Suprapubic skin (tissue), 4 donors: ENCODE data around the gene MTMR6. TPM values are rescaled to one million over a fixed set of nuclear protein-coding genes. Genes with fewer than 3 reads are reported as not detected.

Source experiments
- DNase-seq, 2 donors: peaks; one replicate each; pipeline ENCODE4 v3.0.0-alpha.2; 2019; ENCODE audit warnings: low spot score in 2 of 2
- H3K27ac ChIP-seq: fragments of 200-600 bp; sonication (generic); one replicate; pipeline ENCODE4 v1.5.1; 2019
- H3K27me3 ChIP-seq: fragments of 200-600 bp; sonication (generic); one replicate; pipeline ENCODE4 v1.5.1; 2019
- H3K36me3 ChIP-seq: fragments of 200-600 bp; sonication (generic); one replicate; pipeline ENCODE4 v1.5.1; 2019
- H3K4me1 ChIP-seq: fragments of 200-600 bp; sonication (generic); one replicate; pipeline ENCODE4 v1.5.1; 2019
- H3K4me3 ChIP-seq: fragments of 200-600 bp; sonication (generic); one replicate; pipeline ENCODE4 v1.5.1; 2019; ENCODE audit warnings: mild to moderate bottlenecking
- H3K9me3 ChIP-seq: fragments of 200-600 bp; sonication (generic); one replicate; pipeline ENCODE4 v1.5.1; 2019
- CTCF ChIP-seq, 2 donors: fragments of 200-600 bp in 1 of 2; fragments of 450-650 bp in 1 of 2; sonication (generic) in 1 of 2; IDR thresholded peaks; one replicate each; pipeline ENCODE4 v1.5.1; 2016 to 2019; ENCODE audit warnings: antibody characterized with exemption in 2 of 2, mild to moderate bottlenecking in 1 of 2, moderate library complexity in 1 of 2
- EP300 ChIP-seq: sonication (generic); formaldehyde crosslinking; IDR thresholded peaks from one replicate; pipeline ENCODE4 v1.6.1; 2017; ENCODE audit warnings: antibody characterized with exemption
- POLR2A ChIP-seq, 2 donors: fragments of 450-650 bp; IDR thresholded peaks; one replicate each; pipeline ENCODE4 v1.6.1; 2017; ENCODE audit warnings: antibody characterized with exemption in 2 of 2, mild to moderate bottlenecking in 2 of 2, moderate library complexity in 2 of 2
- POLR2AphosphoS5 ChIP-seq, 3 donors: sonication (generic); formaldehyde crosslinking; IDR thresholded peaks; one replicate each; pipeline ENCODE4 v1.6.1; 2017; ENCODE audit warnings: antibody characterized with exemption in 3 of 3
- WGBS: methylation state at CpG from one replicate; pipeline ENCODE4 v1.1.5; 2018; 5-methylcytosine and 5-hydroxymethylcytosine counted together
- total RNA-seq, 4 donors: library from RNA; depleted of rRNA; stranded (reverse); fragments of >200 nt; gene quantifications; one replicate each; pipeline ENCODE4 v1.1.0, GENCODE V29; 2016

MTMR6 gene
- total RNA-seq, 4 donors from 2014 or later, result 11.0 to 14.3 (median 12.1) TPM

DNA sequence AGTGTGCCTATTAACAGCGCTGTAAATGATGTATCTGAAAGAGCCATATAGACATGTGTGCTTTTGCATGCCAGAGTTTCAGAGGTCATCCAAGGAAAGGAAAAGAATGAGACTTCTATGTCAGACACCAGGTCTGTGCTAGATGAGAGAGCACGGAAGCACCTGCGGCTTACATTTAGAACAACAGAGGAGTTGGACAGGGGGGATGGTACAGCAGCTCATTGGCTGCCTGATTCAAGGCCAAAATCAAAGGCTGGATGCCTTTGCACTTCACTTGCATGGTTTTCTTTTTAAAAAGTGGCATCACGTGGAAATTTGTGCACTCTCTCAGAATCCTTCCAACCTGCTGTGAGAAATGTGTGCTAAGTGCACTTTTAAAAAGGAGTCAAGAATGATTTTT, 82.4 kb downstream of the MTMR6 start:
- Histone ChIP-seq H3K27ac (no peak overlapping the region), H3K27me3 (no peaks in the 10 kb centered on the region), H3K4me3 (no peak overlapping the region), H3K9me3 (no peaks in the 10 kb centered on the region), H3K36me3 (no peaks in the 10 kb centered on the region), H3K4me1 (no peaks in the 10 kb centered on the region)
- TF ChIP-seq POLR2A (IDR thresholded peaks at IDR 0.05) (no peak), EP300 (no peak), CTCF (IDR thresholded peaks at IDR 0.05) (no peak), POLR2AphosphoS5 (IDR thresholded peaks at IDR 0.05) (no peak)
- no peak for DNase-seq
- 77% methylated on average over 4 of the region's 4 CpGs for WGBS

DNA sequence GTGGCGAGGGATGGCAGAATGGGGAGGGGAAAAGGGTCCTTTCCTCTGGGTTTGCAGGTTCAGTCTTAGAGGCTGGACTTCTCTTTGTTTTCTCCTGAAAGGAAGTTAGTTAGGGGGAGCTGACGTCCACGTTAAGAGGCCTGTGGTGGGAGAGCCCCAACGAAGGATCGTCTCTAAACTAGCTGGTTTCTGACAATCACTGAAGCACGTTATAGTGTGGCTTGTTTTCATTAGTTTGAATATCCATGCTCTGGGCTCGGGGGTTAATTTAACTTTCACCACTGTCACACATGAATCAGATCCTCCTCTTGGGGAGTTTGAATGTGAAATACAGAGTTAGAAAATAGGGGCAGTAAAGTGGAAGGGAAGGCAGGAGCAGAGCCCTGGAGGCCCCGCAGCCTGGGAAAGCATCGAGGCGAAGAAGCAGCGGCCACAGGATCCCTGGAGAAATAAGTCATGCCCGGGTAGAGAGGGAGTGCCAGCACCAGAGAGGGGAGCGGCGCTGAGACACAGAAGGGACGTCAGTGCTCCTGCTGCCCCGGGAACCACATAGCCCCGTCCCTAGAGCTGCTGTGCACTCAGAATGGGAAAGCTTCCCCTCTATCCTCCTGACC, 84.1 kb downstream of the MTMR6 start:
- Histone ChIP-seq H3K27ac (no peak overlapping the region), H3K27me3 (no peaks in the 10 kb centered on the region), H3K36me3 (no peaks in the 10 kb centered on the region), H3K4me1 (peaks cover under 1% of the 10 kb centered on the region), H3K4me3 (no peak overlapping the region), H3K9me3 (no peaks in the 10 kb centered on the region)
- no peak for DNase-seq
- TF ChIP-seq POLR2A (IDR thresholded peaks at IDR 0.05), result no peak
- whole genome bisulfite sequencing, result 57% methylated on average over 17 of the region's 17 CpGs

GRCh38 chr13:25200783-25201182, 86.5 kb downstream of the MTMR6 start:
- WGBS, result 74% methylated on average over 4 of the region's 4 CpGs
- DNase-seq, result no peak
- Histone ChIP-seq H3K27me3 (no peaks in the 10 kb centered on the region), H3K4me1 (peaks cover 3% of the 10 kb centered on the region), H3K36me3 (no peaks in the 10 kb centered on the region), H3K9me3 (no peaks in the 10 kb centered on the region), H3K27ac (no peak overlapping the region), H3K4me3 (no peak overlapping the region)
- TF ChIP-seq CTCF (IDR thresholded peaks at IDR 0.05) (no peak), POLR2AphosphoS5 (IDR thresholded peaks at IDR 0.05) (no peak)

GRCh38 chr13:25198647-25199046, 88.6 kb downstream of the MTMR6 start:
- TF ChIP-seq EP300 (no peak), CTCF (IDR thresholded peaks at IDR 0.05) (no peak), POLR2AphosphoS5 (IDR thresholded peaks at IDR 0.05) (no peak), POLR2A (IDR thresholded peaks at IDR 0.05) (no peak)

GRCh38 chr13:25196971-25197370, 90.3 kb downstream of the MTMR6 start:
- no peak overlapping the region for H3K4me3 ChIP-seq
- H3K36me3 ChIP-seq, result no peaks in the 10 kb centered on the region
- WGBS, result 87% methylated on average over 11 of the region's 11 CpGs
- no peak for DNase-seq
- no peak for TF ChIP-seq POLR2A (IDR thresholded peaks at IDR 0.05)
- no peak for TF ChIP-seq POLR2AphosphoS5 (IDR thresholded peaks at IDR 0.05)
- TF ChIP-seq EP300, result no peak
- H3K4me1 ChIP-seq, result peaks cover 3% of the 10 kb centered on the region
- no peak overlapping the region for H3K27ac ChIP-seq
- H3K27me3 ChIP-seq, result peaks cover 7% of the 10 kb centered on the region
- no peaks in the 10 kb centered on the region for H3K9me3 ChIP-seq

More at GRCh38 chr13:25198647-25199046, 88.6 kb downstream of the MTMR6 start:
- DNase-seq, result no peak
- no peaks in the 10 kb centered on the region for H3K9me3 ChIP-seq
- H3K36me3 ChIP-seq, result no peaks in the 10 kb centered on the region
- peaks cover 3% of the 10 kb centered on the region for H3K4me1 ChIP-seq
- no peak overlapping the region for H3K4me3 ChIP-seq
- H3K27me3 ChIP-seq, result no peaks in the 10 kb centered on the region
- WGBS, result 60% methylated on average over 5 of the region's 5 CpGs
- no peak overlapping the region for H3K27ac ChIP-seq

Other genes with a start within 250 kb of the MTMR6 start
- gene PABPC3, start 191.4 kb downstream of the MTMR6 start, total RNA-seq, result under 1 TPM in 3 of 4 donors, not detected in 1; 0.15 to 0.51 (median 0.29) TPM
- under 1 TPM in 3 of 4 donors, not detected in 1; 0.05 to 0.32 (median 0.13) TPM for gene AMER2, start 115.2 kb downstream of the MTMR6 start, total RNA-seq
- 10 to 100 TPM; 27.6 to 54.3 (median 39.9) TPM for gene NUP58, start 14.1 kb upstream of the MTMR6 start, total RNA-seq
- under 1 TPM; 0.13 to 0.24 (median 0.20) TPM for gene ATP8A2, start 84.5 kb upstream of the MTMR6 start, total RNA-seq